Brain microvascular endothelial cell (primary cell): ENCODE results near the gene TMC8.

Experiments used
- DNase-seq: peaks from one replicate; pipeline ENCODE4 v3.0.0-alpha.2; 2020
- H3K27ac ChIP-seq: fragments of 250-450 bp; sonication (Bioruptor Pico); 2 replicates; pipeline ENCODE4 v1.5.1; 2020; ENCODE audit warnings: mild to moderate bottlenecking, moderate library complexity
- H3K27me3 ChIP-seq: fragments of 250-450 bp; sonication (Bioruptor Pico); replicated peaks from 2 replicates; pipeline ENCODE4 v1.5.1; 2020; ENCODE audit warnings: mild to moderate bottlenecking
- H3K36me3 ChIP-seq: fragments of 250-450 bp; sonication (Bioruptor Pico); replicated peaks from 2 replicates; pipeline ENCODE4 v1.5.1; 2020; ENCODE audit warnings: mild to moderate bottlenecking
- H3K4me3 ChIP-seq: 2 replicates; pipeline ENCODE4 v1.5.1; 2011; ENCODE audit warnings: low read depth, mild to moderate bottlenecking, control low read depth, low read length, moderate library complexity
- CTCF ChIP-seq: IDR thresholded peaks from 2 replicates; pipeline ENCODE4 v1.5.1; 2011; ENCODE audit warnings: low read depth, mild to moderate bottlenecking, moderate library complexity, low read length, control low read depth, inconsistent platforms; ENCODE audit errors: missing control alignments
- in situ Hi-C: cut with HindIII; loops from 2 replicates; pipeline ENCODE4 v1.10.0; 2017; ENCODE audit warnings: low sequenced_read_pairs, low pct_ligation_motif_present

Gene TMC8

GRCh38 chr17:78173097-78173715 is 42.6 kb downstream of the TMC8 start:
- H3K36me3 ChIP-seq: no peaks in the 10 kb centered on the region

DNA sequence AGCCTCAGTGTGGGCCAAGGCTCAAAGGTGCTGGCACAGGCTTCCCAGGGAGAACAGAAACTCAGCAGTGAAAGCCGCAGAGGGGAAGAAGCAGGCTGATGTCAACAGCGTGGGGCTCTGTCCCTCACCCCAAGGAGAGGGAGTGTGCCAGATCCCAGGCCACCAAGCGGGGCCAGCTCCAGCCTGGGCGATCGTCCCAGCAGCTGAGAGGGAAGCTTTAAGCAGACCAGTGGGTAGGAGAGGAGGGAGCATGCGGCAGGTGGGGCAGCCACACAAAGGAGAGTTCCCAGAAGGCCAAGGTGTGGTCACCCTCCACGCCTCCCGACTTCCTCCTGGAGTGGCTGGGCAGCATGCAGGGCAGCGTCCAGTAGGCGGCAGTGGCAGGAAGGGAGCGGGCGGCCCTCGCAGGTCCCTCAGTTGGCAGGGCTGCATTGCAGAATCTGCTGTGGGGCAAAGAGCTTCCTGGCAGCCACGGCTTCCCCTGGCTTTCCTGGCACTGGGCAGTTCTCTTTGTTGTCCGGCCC is 43.8 kb downstream of the TMC8 start:
- Histone ChIP-seq H3K4me3 (no peak overlapping the region), H3K36me3 (no peaks in the 10 kb centered on the region), H3K27ac (no peak overlapping the region), H3K27me3 (no peaks in the 10 kb centered on the region)
- in situ Hi-C loops: no loop called here
- TF ChIP-seq CTCF: no peak
- no peak for DNase-seq

More at GRCh38 chr17:78173097-78173715, 42.6 kb downstream of the TMC8 start:
- Histone ChIP-seq H3K27me3 (no peaks in the 10 kb centered on the region), H3K27ac (no peak overlapping the region), H3K4me3 (no peak overlapping the region)
- no peak for DNase-seq
- TF ChIP-seq CTCF: no peak
- in situ Hi-C loops: no loop called here

DNA sequence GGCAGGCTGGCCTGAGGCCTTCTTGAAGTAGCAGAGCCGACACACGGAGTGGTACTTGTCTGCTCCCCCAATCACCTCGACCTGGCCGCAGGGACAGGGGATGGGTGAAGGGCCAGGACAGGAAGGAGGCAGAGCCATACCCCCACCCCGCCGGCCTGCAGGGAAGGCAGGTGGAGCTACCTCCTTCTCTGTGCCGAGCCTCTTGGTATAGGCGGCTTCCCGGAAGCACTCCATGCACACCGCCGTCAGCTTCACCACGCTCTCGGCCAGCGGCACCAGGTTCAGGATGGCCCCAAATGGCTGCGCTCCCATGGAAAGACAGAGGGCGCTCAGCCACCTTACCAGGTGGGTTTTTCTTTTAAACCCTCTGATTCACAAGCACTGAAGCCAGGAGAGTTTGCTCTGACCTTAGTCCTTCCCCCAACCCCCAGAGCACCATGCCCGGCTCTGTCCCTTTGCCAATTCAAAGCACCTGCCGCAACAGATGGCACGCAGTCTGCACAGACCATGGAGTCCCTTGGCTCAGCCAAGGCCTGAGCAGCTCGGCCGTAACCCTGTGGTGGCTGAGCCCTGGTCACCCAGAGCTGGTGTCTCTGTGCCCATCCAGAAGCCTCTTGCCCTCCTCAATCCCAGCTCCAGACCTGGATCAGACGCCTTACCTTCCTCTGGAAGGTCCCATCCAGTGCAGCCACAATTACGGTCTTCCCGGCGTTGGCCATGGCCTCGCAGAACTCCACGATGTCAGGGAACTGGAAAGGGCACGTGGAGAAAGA is 44.5 kb downstream of the TMC8 start:
- in situ Hi-C loops: no loop called here
- Histone ChIP-seq H3K4me3 (no peak overlapping the region), H3K27ac (no peak overlapping the region), H3K27me3 (no peaks in the 10 kb centered on the region), H3K36me3 (no peaks in the 10 kb centered on the region)
- no peak for DNase-seq
- no peak for TF ChIP-seq CTCF

DNA sequence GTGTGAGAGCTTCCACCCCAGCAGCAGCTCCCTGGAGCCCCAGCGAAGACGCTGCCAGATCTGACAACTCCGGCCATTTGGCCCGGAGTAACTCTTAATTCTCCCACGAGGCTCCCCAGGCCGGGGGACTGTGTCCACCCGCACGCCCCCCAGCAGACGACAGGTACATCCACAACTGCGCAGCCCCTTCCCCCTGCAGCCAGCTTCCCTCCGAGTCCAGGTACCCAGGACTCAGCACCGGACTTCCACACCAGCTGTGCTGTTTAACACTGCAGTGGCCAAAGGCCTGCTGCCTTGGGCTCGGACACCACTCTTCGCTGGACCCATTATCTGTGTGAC is 45.0 kb downstream of the TMC8 start:
- no peak overlapping the region for H3K27ac ChIP-seq
- in situ Hi-C loops: no loop called here
- TF ChIP-seq CTCF: no peak
- H3K36me3 ChIP-seq: no peaks in the 10 kb centered on the region
- no peaks in the 10 kb centered on the region for H3K27me3 ChIP-seq
- DNase-seq: no peak
- no peak overlapping the region for H3K4me3 ChIP-seq

- Histone ChIP-seq H3K4me3 (no peak overlapping the region), H3K27ac (no peak overlapping the region), H3K36me3 (no peaks in the 10 kb centered on the region), H3K27me3 (no peaks in the 10 kb centered on the region)
- peak; percentile 95 for TF ChIP-seq CTCF
- peak; percentile 35 for DNase-seq
- in situ Hi-C loops: no loop called here
These were observed 46.0 kb downstream of the TMC8 start for GRCh38 chr17:78176548-78177025.
